MM.1S (cell line): ENCODE data around the gene LRRC45.

ENCODE experiments used
- CTCF ChIP-seq: fragments of 300-600 bp; sonication (generic); IDR thresholded peaks from 2 replicates; pipeline ENCODE4 v1.5.1; 2016; ENCODE audit warnings: antibody characterized with exemption, low read length, mixed read lengths
- EZH2 ChIP-seq: fragments of 300-600 bp; sonication (generic); optimal IDR thresholded peaks from 2 replicates; pipeline ENCODE3; 2017; ENCODE audit warnings: low read depth, mild to moderate bottlenecking, antibody characterized with exemption, low read length, mixed read lengths

DNA sequence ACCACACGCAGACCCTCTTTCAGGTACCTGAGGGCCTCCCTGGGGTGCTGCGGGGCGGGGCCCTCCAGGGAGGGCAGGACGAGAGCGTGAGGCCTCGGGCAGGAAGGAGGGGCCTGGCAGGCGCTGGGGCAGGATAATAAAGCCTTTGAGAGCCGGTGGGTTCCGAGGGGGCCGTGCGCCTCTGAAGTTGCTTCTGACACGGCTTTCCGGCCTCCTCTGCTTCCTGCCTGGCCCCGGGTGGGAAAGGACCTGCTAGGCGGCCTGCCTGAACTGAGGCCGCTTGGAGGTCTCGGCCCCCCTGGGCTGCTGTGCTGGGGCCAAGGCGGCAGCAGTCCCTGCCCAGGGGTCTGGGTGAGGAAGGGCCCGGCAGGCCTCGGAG lies 10.9 kb upstream of the LRRC45 start:
- TF ChIP-seq CTCF = no peak
- no peak for TF ChIP-seq EZH2
